Bronchial epithelial cell (primary cell): ENCODE data around the gene PRKCZ. TPM values are rescaled to one million over a fixed set of nuclear protein-coding genes. Genes with fewer than 3 reads are reported as not detected.
A peak's percentile ranks its signal among the peaks of the same experiment; 100 is the strongest.

Experiments
- DNase-seq: peaks from one replicate; pipeline ENCODE4 v3.0.0-alpha.2; 2010; ENCODE audit warnings: low read depth
- FAIRE-seq: peaks from 2 replicates; lab custom pipeline; 2011; peaks lifted over from hg19 to GRCh38; lab: Jason Lieb, UNC
- H3K27me3 ChIP-seq: 2 replicates; pipeline ENCODE4 v1.5.1; 2011; ENCODE audit warnings: low read length; ENCODE audit not compliant: control insufficient read depth, insufficient read depth
- H3K36me3 ChIP-seq: 2 replicates; pipeline ENCODE4 v1.5.1; 2011; ENCODE audit warnings: low read length; ENCODE audit not compliant: control insufficient read depth, insufficient read depth
- H3K4me3 ChIP-seq: 2 replicates; pipeline ENCODE4 v1.5.1; 2011; ENCODE audit warnings: mild to moderate bottlenecking, low read depth, low read length, control low read depth
- total RNA-seq: library from RNA; depleted of rRNA; stranded (reverse); fragments of >200 nt; gene quantifications from 2 replicates; pipeline ENCODE4 v1.2.1, GENCODE V29; 2014
- TF ChIP-seq, protein P1 (sequence below): IDR thresholded peaks from 2 replicates; pipeline ENCODE4 v1.5.1; 2011; ENCODE audit warnings: mild to moderate bottlenecking, moderate library complexity, low read length, control low read depth, inconsistent platforms; ENCODE audit not compliant: insufficient read depth, severe bottlenecking

PRKCZ gene
- total RNA-seq, 1 donor from 2014 or later = 38.4 TPM

GRCh38 chr1:2083666-2084065 is 33.5 kb downstream of the PRKCZ start:
- Histone ChIP-seq H3K36me3 (peaks cover 1% of the 10 kb centered on the region), H3K27me3 (no peaks in the 10 kb centered on the region), H3K4me3 (no peak overlapping the region)
- TF ChIP-seq, protein P1, sequence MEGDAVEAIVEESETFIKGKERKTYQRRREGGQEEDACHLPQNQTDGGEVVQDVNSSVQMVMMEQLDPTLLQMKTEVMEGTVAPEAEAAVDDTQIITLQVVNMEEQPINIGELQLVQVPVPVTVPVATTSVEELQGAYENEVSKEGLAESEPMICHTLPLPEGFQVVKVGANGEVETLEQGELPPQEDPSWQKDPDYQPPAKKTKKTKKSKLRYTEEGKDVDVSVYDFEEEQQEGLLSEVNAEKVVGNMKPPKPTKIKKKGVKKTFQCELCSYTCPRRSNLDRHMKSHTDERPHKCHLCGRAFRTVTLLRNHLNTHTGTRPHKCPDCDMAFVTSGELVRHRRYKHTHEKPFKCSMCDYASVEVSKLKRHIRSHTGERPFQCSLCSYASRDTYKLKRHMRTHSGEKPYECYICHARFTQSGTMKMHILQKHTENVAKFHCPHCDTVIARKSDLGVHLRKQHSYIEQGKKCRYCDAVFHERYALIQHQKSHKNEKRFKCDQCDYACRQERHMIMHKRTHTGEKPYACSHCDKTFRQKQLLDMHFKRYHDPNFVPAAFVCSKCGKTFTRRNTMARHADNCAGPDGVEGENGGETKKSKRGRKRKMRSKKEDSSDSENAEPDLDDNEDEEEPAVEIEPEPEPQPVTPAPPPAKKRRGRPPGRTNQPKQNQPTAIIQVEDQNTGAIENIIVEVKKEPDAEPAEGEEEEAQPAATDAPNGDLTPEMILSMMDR = no peak
- DNase-seq = no peak
- no peak for FAIRE-seq

DNA sequence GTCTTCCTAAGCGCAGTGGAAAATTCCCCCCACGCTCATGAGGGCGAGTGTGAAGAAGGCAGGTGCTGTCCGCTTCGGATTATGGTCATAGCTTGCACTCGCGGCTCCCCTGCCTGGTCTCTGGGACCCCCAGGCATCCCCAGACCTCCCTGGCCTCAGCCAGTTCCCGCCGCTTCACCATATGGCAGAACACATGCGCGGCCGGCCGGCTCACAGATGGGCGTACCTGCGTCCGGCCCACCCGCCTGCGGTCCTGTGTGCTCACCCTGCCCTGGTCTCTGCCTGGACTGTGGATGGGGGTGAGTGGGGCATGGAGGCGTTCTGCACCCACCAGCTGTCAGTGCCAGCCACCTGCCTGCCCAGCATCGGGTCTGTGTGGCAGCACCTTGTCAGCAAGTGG is 34.1 kb downstream of the PRKCZ start:
- H3K4me3 ChIP-seq = no peak overlapping the region
- H3K36me3 ChIP-seq = peaks cover under 1% of the 10 kb centered on the region
- no peaks in the 10 kb centered on the region for H3K27me3 ChIP-seq
- FAIRE-seq = no peak
- no peak for DNase-seq
- TF ChIP-seq, protein P1 = no peak

- DNase-seq (peak; percentile 24), FAIRE-seq (no peak)
- Histone ChIP-seq H3K36me3 (no peaks in the 10 kb centered on the region), H3K27me3 (no peaks in the 10 kb centered on the region), H3K4me3 (no peak overlapping the region)
- TF ChIP-seq, protein P1 = no peak
Observed at GRCh38 chr1:2085080-2085479, 34.9 kb downstream of the PRKCZ start.

DNA sequence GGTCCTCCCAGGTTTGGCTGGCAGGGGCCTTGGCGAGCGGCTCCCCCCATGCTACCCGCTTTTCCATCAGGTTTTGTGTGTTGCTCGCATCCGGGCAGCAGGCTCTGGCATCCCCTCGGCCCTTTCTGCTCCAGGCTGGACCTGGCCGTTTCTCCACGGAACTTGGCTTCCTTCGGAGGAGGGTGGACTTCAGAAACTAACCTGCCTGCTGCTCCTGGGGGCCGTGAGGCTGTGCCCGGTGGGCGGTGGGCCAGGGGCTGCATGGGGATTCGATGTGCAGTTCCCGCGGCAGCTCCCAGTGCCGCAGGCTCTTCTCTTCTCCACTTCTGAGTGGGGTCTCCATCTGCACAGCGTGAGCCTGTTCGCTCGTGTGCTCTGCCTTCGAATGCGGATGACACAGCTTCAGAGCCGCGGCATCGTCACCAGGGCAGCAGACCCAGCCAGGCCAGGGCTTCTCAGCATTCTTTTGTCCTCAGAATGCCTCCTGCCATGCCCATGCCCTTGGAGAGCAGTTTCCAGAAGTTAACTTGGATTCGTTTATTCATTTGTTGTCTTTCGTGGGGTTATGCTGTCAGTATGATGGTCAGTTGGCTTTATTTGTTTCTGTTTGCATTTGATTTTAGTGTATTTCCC is 36.4 kb downstream of the PRKCZ start:
- H3K4me3 ChIP-seq = no peak overlapping the region
- TF ChIP-seq, protein P1 = no peak
- H3K27me3 ChIP-seq = no peaks in the 10 kb centered on the region
- no peak for FAIRE-seq
- no peaks in the 10 kb centered on the region for H3K36me3 ChIP-seq
- DNase-seq = no peak

DNA sequence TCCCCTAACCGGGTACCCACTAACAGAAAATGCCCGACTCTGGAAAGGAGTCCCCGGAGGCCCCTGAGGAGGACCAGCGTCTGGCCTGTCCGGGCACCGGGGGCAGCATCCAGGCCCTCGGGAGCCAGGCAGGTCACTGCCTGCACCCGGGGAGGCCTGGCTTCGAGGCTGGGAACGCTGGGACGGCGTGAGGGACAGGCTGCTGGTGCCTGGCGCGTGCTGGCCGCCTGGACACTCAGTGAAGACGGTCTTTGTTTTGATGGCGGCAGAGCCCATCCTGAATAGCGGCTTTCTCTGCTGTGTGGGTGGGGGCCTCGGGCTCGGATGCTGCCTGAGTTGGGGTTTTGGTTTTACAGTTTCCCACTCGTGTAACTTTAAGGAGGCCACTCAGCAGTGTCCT is 37.6 kb downstream of the PRKCZ start:
- Histone ChIP-seq H3K27me3 (no peaks in the 10 kb centered on the region), H3K36me3 (no peaks in the 10 kb centered on the region), H3K4me3 (no peak overlapping the region)
- TF ChIP-seq, protein P1 = no peak
- no peak for FAIRE-seq
- DNase-seq = no peak

GRCh38 chr1:2088458-2088857 is 38.2 kb downstream of the PRKCZ start:
- Histone ChIP-seq H3K27me3 (no peaks in the 10 kb centered on the region), H3K36me3 (no peaks in the 10 kb centered on the region), H3K4me3 (no peak overlapping the region)
- FAIRE-seq (no peak), DNase-seq (no peak)
- TF ChIP-seq, protein P1 = no peak
